Astrocyte (in vitro differentiated cells and primary cell): Measurements from ENCODE around the gene RBL2. TPM values are rescaled to one million over a fixed set of nuclear protein-coding genes. Genes with fewer than 3 reads are reported as not detected.

ENCODE experiments used
- total RNA-seq: library from RNA; stranded (reverse); gene quantifications from 2 replicates; pipeline ENCODE4 v1.2.1, GENCODE V29; 2021

Gene RBL2
- total RNA-seq, 1 donor from 2014 or later: 24.4 TPM

Other genes with a start within 250 kb of the RBL2 start
- 21.5 and 25.0 TPM in 2 replicates for gene AKTIP, start 68.7 kb downstream of the RBL2 start, total RNA-seq